GM18526 (cell line): ENCODE data around the gene CCL25.

Experiments
- POLR2A ChIP-seq: IDR thresholded peaks from 3 replicates; pipeline ENCODE4 v1.6.1; 2011; ENCODE audit not compliant: insufficient read length; ENCODE audit errors: extremely low read depth

Gene CCL25

GRCh38 chr19:8052464-8052859 lies at the start of gene CCL25:
CCL25 (plus strand) TSS chr19:8052760; CDS start chr19:8053050, 290 bp downstream.
- TF ChIP-seq POLR2A = no peak

- TF ChIP-seq POLR2A = no peak
Measured at GRCh38 chr19:8004001-8004400, 48.6 kb upstream of the CCL25 start.

GRCh38 chr19:8004723-8005513 lies 47.6 kb upstream of the CCL25 start:
- TF ChIP-seq POLR2A = no peak

GRCh38 chr19:8005534-8006256 lies 46.9 kb upstream of the CCL25 start, which contains the start of gene ELAVL1:
ELAVL1 (minus strand) TSS chr19:8005641; CDS start chr19:7991815, 13,826 bp downstream.
- peak; percentile 90 for TF ChIP-seq POLR2A

GRCh38 chr19:8017808-8018207 lies 34.8 kb upstream of the CCL25 start:
- TF ChIP-seq POLR2A = no peak

GRCh38 chr19:8020681-8021080 lies 31.9 kb upstream of the CCL25 start:
- no peak for TF ChIP-seq POLR2A

- TF ChIP-seq POLR2A = no peak
Measured at GRCh38 chr19:8021374-8021773, 31.2 kb upstream of the CCL25 start.

GRCh38 chr19:8022275-8022674 lies 30.3 kb upstream of the CCL25 start:
- TF ChIP-seq POLR2A = no peak

- TF ChIP-seq POLR2A = no peak
Measured at GRCh38 chr19:8023371-8023770, 29.2 kb upstream of the CCL25 start.

GRCh38 chr19:8025316-8025715 lies 27.2 kb upstream of the CCL25 start:
- no peak for TF ChIP-seq POLR2A

- TF ChIP-seq POLR2A = no peak
Measured at GRCh38 chr19:8028951-8029491, 23.5 kb upstream of the CCL25 start.

- no peak for TF ChIP-seq POLR2A
Measured at GRCh38 chr19:8030960-8031359, 21.6 kb upstream of the CCL25 start.

- TF ChIP-seq POLR2A = no peak
Measured at GRCh38 chr19:8034178-8034525, 18.4 kb upstream of the CCL25 start.

- TF ChIP-seq POLR2A = no peak
Measured at GRCh38 chr19:8036434-8037099, 16.0 kb upstream of the CCL25 start.

- TF ChIP-seq POLR2A = no peak
Measured at GRCh38 chr19:8038815-8039214, 13.7 kb upstream of the CCL25 start.

GRCh38 chr19:8039231-8039630 lies 13.3 kb upstream of the CCL25 start:
- TF ChIP-seq POLR2A = no peak
